ENCODE results near the gene KYNU. TPM values are rescaled to one million over a fixed set of nuclear protein-coding genes. Genes with fewer than 3 reads are reported as not detected.
A peak's percentile ranks its signal among the peaks of the same experiment; 100 is the strongest.

KYNU gene
- total RNA-seq: 1 to 10 TPM; 1.7 to 3.3 (median 2.7) TPM
- long read RNA-seq, donor 1, full-length matches to known transcripts: 1 of 1 reads
- long read RNA-seq, donor 1, partial matches to known transcripts: 0 of 1 reads
- long read RNA-seq, donor 1, other reads (novel, unspliced or antisense): 0 of 1 reads
- long read RNA-seq, donor 2, partial matches to known transcripts: 0 of 1 reads
- long read RNA-seq, donor 2, other reads (novel, unspliced or antisense): 1 of 1 reads

GRCh38 chr2:142877216-142877838 is at the start of gene KYNU:
TSS of gene KYNU (plus strand) at chr2:142877664. CDS start at chr2:142885368, 7,704 bp downstream.
- intact Hi-C loops (cut with DNase I, micrococcal nuclease): no loop called here
- Histone ChIP-seq H3K36me3 (ENCODE audit: low read depth) (no peaks in the 10 kb centered on the region), H3K9me3 (no peaks in the 10 kb centered on the region), H3K4me3 (no peak within 1 kb of the TSS), H3K4me1 (ENCODE audit: low read depth) (no peaks in the 10 kb centered on the region)
- TF ChIP-seq, protein P1, sequence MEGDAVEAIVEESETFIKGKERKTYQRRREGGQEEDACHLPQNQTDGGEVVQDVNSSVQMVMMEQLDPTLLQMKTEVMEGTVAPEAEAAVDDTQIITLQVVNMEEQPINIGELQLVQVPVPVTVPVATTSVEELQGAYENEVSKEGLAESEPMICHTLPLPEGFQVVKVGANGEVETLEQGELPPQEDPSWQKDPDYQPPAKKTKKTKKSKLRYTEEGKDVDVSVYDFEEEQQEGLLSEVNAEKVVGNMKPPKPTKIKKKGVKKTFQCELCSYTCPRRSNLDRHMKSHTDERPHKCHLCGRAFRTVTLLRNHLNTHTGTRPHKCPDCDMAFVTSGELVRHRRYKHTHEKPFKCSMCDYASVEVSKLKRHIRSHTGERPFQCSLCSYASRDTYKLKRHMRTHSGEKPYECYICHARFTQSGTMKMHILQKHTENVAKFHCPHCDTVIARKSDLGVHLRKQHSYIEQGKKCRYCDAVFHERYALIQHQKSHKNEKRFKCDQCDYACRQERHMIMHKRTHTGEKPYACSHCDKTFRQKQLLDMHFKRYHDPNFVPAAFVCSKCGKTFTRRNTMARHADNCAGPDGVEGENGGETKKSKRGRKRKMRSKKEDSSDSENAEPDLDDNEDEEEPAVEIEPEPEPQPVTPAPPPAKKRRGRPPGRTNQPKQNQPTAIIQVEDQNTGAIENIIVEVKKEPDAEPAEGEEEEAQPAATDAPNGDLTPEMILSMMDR (IDR thresholded peaks at IDR 0.05): no peak
- DNase-seq (no peak), ATAC-seq (peak; percentile 19)

DNA sequence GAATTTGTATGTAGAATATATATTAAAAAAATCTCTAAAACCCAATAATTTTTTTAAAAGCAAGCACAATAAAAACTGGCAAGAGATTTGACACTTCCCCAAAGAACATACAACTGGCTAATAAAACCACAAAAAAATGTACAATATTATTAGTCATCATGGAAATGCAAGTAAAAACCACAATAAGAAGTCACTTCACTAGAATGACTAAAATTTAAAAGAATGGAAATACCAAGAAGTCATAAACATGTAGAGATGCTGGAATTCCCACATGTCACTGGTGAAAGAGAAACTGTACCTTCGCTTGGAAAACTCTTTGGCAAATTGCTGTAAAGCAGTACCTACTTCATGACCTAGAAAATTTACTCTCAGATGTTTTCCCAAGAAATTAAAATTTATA is 43.4 kb upstream of the KYNU start:
- Histone ChIP-seq H3K36me3 (ENCODE audit: low read depth) (no peaks in the 10 kb centered on the region), H3K9me3 (no peaks in the 10 kb centered on the region), H3K4me3 (no peak overlapping the region), H3K4me1 (ENCODE audit: low read depth) (no peaks in the 10 kb centered on the region)
- intact Hi-C loops (cut with DNase I, micrococcal nuclease): no loop called here
- TF ChIP-seq, protein P1 (IDR thresholded peaks at IDR 0.05): no peak
- DNase-seq (no peak), ATAC-seq (no peak)

GRCh38 chr2:142840436-142840835 is 37.0 kb upstream of the KYNU start:
- H3K9me3 ChIP-seq: no peaks in the 10 kb centered on the region
- TF ChIP-seq, protein P1 (IDR thresholded peaks at IDR 0.05): no peak
- H3K4me3 ChIP-seq: no peak overlapping the region
- ATAC-seq (no peak), DNase-seq (no peak)
- no peaks in the 10 kb centered on the region for H3K36me3 ChIP-seq (ENCODE audit: low read depth)
- intact Hi-C loops (cut with DNase I, micrococcal nuclease): no loop called here
- no peaks in the 10 kb centered on the region for H3K4me1 ChIP-seq (ENCODE audit: low read depth)

DNA sequence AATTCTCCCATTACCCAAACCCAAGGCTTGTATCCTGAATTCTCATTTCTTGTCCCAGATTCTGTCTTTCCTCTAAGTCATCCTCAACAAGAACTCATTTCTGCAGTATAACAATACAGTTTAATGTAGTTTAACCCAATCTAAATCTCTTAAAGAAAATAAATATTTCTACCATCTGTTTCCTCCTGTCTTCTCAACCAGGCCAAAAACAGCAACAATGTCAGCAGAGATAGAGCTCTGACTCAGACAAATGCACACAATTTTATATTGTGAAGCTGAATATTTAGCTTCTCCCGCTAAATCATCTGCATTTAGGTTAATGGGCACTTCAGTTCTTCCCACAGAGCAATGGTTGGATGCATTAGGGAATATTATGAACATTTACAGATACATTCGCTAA is 35.7 kb upstream of the KYNU start:
- H3K9me3 ChIP-seq: no peaks in the 10 kb centered on the region
- H3K4me3 ChIP-seq: no peak overlapping the region
- DNase-seq (no peak), ATAC-seq (no peak)
- TF ChIP-seq, protein P1 (IDR thresholded peaks at IDR 0.05): no peak
- H3K4me1 ChIP-seq (ENCODE audit: low read depth): no peaks in the 10 kb centered on the region
- intact Hi-C loops (cut with DNase I, micrococcal nuclease): no loop called here
- no peaks in the 10 kb centered on the region for H3K36me3 ChIP-seq (ENCODE audit: low read depth)

- DNase-seq: no peak
- no peak for ATAC-seq
- Histone ChIP-seq H3K36me3 (ENCODE audit: low read depth) (no peaks in the 10 kb centered on the region), H3K4me1 (ENCODE audit: low read depth) (no peaks in the 10 kb centered on the region), H3K4me3 (no peak overlapping the region), H3K9me3 (no peaks in the 10 kb centered on the region)
- intact Hi-C loops (cut with DNase I, micrococcal nuclease): no loop called here
- TF ChIP-seq, protein P1 (IDR thresholded peaks at IDR 0.05): no peak
Observed at GRCh38 chr2:142842369-142842768, 35.1 kb upstream of the KYNU start.
